ENCODE results near the gene TSHZ3.

- no peak for TF ChIP-seq CTCF (IDR thresholded peaks at IDR 0.05; ENCODE audit: insufficient read depth, low read depth, low read length)
- no peak for TF ChIP-seq EZH2 (IDR thresholded peaks at IDR 0.05; ENCODE audit: insufficient read depth, low read length)
These were observed 29.8 kb downstream of the TSHZ3 start for GRCh38 chr19:31319465-31319864.

Data from astrocyte (in vitro differentiated cells and primary cell).